GM19463 (cell line): ENCODE measurements around the gene MUC4.
"Not testable (repeated sequence)": the region's sequence is repeated elsewhere in the genome, so short reads cannot be mapped to it uniquely, and the experiment has no call there.

ENCODE experiments used
- ATAC-seq: cut with Tn5 transposase; IDR thresholded peaks from one replicate; pipeline ENCODE4 v1.9.1; 2021; ENCODE audit warnings: mild to moderate bottlenecking, moderate library complexity; ENCODE audit not compliant: unreplicated experiment

The MUC4 gene

DNA sequence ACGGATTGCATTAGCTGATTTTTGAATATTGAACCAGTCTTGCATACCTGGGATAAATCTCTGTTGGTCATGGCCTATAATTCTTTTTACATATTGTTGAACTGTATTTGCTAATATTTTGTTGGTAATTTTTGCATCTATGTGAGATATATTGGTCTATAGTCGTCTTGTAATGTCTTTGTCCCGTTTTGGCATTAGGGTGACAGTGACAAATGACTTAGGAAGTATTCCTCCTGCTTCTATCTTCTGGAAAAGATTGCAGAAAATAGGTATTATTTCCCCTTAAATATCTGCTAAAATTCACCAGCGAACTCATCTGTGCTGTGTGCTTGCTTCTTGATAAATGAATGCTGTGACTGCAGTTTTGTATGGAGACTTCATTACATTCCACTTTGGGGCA is 67.3 kb downstream of the MUC4 start:
- ATAC-seq = no peak

DNA sequence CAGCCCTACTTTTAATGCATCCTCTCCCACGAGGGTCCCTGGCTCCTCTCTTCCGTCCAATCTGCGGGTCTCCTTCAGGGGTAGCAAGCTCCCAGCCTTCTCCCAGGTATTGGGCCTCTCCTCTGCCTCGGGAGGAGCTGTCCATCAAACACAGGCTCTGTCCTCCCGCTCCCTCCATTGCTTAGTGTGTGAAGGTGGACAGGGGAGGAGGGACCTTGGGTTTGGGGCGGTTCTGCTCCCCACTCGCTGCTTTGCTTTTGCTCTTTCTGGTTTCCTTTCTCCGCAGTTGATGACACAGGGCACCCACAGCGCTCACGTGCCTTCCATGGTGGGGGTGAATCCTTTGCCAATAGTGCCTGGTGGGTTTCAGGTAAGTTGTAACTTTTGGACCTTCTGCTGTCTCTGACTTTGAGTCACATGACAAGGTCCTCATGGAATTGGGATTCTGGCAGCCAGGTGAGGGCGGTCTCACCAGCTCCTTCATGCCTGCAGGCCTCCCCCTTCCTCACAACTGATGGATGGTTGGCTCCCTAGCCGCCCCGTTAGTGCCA is 72.1 kb downstream of the MUC4 start:
- no peak for ATAC-seq

DNA sequence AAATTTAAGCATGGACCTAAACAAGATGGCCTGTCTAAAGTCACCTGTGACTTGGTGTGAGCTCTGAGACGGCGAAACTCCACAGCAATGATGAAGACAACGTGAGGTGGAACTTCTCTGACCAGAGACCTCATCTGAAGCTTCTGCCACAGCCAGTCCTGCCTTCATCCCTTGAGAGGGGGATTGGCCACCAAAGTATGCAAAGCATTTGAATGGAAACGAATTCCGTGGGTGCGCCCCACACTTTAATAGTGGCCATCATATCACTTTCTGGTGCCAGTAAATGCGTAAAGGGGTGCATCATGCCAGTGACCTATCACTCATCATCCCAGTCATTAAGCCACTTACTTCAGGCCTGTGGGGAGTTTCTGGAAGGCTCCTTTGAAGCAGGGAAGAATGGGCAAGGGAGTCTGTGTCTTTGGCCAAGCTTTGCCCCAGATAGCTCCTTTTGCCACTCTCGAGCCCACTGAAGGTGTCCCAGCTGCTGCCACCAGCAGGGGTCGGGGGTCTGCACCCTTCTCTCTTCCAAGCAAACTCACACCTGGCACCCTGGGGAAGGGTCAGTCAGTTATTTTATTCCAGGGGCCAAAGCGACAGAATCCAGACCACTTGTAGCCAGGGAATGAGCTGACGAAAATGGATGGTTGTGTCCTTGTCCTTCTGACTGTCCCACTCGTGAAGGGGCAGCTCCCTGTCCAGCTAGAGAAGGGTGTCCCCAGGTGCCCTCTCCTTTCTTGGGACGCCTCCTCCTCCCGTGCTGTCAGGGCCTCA is 73.3 kb downstream of the MUC4 start:
- ATAC-seq = no peak

DNA sequence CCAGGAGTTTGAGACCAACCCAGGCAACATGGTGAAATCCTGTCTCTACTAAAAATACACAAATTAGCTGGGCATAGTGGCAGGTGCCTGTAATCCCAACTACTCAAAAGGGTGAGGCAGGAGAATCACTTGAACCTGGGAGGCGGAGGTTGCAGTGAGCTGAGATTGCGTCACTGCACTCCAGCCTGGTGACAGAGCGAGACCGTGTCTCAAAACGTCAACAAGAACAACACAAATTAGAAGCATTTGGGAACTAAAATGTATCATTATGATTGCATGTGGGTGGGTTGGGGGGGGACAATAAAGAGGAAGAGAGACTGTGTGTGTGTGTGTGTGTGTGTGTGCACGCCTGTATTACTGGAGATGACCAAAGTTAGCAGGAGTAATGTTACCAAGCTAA is 73.9 kb downstream of the MUC4 start:
- ATAC-seq = not testable (repeated sequence)

DNA sequence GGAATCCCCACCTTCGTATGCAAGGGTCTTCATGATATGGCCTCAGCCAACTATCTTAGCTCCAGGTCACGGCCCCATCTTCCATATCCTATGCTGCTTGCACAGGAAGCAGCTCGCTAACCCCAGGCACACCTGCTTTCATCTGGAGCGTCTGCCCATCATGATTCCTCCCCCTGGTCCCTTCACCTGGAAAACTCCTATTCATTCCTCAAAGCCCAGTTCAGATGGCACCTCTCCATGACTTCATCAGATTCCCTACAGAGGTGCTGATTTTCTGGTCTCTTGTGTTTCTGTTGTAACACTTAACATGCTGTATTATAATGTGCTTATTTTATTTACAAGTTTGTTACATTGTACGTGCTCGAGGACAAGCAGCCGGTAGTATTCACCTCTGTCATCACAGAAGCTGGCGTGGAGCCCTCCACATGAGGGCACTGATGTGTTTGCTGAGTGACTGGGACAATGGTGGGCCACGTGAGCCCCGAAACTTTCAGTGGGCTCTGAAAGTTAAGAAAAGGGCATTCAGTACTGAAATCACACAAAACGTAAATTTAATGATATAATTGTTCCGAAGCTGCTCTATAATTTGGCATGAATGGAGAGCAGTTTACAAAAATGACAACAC is 74.8 kb downstream of the MUC4 start:
- no peak for ATAC-seq

DNA sequence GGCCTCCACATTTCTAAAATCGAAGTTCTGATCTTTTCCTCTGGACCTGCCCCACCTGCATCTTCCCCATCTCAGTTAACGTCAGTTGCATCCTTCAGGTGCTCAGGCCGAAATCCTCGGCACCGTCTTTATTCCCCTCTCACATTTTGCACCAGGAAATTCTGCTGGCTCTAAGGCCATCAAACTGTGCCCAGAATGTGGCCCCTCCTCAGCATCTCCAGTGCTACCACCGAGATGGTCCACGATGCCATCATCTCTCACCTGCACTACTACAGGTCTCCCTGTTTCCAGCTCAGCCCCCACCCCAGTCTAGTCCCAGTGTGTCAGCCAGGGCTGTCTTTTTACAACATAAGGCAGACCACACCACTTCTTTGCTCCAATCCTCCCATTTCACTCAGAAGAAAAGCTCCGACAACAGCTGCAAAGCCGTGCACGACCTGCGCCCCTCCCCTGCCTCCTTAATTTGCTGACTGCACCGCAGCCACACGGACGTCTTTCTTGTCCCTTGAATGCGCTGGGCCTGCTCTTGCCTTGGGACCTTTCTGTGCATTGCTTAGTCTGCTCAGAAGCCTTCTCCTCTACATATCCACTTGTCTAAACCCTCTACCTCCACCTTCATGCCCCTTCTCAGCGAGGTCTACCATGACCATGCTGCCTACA is 76.6 kb downstream of the MUC4 start:
- ATAC-seq = no peak

DNA sequence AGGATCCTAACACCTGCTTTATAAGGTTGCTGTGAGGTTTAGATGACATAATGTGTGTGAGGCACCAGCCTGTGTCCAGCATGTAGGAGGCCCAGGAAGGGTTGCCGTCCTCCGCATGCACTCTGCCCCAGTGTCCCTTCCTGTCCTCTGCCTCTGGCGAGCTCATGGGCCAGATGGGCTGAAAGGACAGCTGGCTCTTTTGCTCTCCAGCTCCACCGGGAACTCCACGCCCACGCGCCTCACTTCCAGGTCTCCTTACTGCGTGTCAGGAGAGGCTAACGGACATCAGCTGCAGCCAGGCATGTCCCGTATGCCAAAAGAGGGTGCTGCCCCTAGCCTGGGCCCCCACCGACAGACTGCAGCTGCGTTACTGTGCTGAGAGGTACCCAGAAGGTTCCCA is 78.8 kb downstream of the MUC4 start:
- no peak for ATAC-seq

DNA sequence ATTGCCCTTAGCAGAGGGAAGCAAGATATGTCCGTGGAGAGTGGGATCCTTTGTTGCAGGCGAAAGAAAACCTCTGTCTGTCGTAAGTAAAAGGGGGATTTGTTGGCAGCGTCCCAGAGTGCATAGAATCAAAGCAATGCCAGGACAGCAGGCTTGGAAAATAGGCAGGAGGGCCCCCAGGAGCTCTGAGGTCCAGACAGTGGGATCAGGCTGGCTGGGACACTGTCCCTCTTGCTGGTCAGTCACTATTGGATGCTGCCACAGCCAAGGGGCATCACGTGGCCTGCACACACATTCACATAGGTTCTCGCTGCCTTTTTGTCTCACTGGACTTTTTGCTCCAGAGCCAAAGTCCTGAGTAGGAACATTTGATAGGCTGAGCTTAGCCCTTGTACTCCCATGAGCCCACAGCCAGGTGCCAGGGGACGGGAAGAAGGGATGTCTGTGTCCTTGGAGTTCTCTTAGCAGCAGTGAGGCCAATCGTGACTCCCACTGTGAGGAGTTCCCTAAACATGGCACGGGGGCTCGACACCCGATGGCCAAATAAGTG is 80.3 kb downstream of the MUC4 start:
- ATAC-seq = no peak

DNA sequence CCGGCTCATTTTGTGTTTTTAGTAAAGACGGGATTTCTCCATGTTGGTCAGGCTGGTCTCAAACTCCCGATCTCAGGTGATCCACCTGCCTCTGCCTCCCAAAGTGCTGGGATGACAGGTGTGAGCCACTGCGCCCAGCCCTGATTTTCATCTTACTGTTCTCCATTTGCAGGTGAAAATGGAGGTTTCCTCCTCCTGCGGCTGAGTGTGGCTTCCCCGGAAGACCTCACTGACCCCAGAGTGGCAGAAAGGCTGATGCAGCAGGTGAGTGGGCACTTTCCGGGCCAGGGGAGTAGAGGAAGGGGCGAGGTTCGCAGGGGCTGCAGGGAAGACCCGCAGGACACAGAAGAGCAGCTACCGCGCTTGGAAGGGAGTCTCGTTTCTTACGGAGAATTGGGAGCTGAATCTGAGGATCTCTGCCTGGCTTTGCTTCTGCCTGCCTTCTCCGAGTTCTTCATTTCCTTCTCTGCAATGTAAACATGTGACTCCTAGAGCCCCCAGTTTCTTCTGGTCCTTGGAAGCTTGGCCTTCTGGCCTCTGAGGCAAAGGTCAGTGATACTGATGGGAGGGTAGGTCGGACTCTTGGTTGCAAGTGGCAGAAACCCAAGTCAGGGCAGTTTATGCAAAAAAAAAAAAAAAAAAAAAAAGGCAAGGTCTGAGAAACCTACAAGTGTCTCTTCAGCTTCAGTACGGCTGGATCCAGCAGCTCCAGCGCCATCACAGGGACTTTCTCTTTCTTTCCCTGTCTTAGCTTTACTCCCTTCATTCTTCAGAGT is 82.1 kb downstream of the MUC4 start:
- ATAC-seq = no peak

DNA sequence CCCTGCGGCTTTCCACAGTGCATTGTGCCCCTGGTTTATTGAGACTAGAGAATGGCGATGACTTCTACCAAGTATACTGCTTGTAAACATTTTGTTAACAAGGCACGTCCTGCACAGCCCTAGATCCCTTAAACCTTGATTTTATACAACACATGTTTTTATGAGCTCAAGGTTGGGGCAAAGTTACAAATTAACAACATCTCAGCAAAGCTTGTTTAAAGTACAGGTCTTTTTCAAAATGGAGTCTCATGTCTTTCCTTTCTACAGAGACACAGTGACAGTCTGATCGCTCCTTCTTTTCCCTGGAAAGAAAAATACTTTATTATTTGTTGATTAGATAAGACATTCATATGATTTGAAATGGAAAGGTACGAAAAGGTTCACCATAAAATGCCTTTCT is 82.9 kb downstream of the MUC4 start:
- ATAC-seq = not testable (repeated sequence)

DNA sequence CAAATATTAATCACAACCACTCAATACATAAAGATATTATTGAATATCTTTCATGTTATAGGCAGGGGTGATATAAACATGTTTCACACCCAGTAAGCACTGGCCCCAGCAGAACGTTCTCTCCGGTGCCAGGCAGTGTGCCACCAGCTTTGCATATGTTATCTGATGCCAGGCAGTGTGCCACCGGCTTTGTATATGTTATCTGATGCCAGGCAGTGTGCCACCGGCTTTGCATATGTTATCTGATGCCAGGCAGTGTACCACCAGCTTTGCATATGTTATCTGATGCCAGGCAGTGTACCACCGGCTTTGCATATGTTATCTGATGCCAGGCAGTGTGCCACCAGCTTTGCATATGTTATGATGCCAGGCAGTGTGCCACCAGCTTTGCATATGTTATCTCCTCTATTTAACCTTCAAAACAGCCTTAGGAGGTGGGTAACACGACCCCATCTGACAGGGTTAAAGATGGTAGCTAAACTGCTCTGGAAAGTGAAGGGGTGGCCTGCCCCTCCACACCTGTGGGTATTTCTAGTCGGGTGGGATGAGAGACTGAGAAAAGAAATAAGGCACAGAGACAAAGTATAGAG is 84.0 kb downstream of the MUC4 start:
- no peak for ATAC-seq

DNA sequence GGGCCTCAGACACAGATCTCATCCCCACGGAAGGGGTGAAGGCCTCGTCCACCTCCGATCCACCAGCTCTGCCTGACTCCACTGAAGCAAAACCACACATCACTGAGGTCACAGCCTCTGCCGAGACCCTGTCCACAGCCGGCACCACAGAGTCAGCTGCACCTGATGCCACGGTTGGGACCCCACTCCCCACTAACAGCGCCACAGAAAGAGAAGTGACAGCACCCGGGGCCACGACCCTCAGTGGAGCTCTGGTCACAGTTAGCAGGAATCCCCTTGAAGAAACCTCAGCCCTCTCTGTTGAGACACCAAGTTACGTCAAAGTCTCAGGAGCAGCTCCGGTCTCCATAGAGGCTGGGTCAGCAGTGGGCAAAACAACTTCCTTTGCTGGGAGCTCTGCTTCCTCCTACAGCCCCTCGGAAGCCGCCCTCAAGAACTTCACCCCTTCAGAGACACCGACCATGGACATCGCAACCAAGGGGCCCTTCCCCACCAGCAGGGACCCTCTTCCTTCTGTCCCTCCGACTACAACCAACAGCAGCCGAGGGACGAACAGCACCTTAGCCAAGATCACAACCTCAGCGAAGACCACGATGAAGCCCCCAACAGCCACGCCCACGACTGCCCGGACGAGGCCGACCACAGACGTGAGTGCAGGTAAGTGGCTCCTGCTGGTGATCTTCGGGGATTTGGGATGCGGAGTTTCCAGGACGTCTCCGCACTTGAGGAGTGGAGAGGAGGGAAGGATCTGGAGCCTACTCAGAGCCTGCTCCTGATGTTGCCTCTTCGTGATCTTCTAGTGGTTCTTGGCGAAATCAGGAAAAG is 85.6 kb downstream of the MUC4 start:
- ATAC-seq = not testable (repeated sequence)

DNA sequence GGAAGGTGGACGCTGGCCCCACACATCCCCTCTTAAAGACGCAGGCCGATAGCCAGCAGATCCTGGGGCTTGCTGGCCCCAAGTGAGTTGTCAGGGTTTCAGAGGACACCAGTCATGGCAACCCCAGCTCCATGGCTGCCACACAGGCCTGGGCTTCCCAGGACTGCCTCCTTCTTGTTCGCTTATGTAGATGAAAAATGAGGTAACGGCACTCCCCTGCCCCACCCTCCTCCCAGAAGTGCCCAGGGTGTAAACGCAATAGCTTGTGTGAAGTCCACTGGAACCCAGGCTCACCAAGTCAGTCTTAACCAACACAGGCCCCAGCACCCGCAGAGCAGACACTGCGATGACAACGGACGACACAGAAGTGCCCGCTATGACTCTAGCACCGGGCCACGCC is 87.4 kb downstream of the MUC4 start:
- not testable (repeated sequence) for ATAC-seq

DNA sequence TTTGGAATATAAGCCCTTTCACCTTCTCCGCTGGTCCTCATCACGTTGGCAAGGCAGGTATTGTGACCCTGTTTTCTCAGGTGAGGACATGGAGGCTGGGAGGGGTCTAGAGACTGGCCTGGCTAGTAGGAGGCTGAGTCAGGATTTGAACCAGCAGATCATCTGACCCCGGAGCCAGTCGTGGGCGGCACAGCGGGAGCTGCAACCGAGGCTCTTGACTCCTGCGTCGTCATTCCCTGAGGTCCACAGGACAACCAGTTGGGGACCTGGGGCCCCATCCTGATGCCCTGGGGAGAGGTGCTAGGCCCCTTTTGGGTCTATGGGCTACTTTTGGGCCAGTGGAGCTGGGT is 88.8 kb downstream of the MUC4 start:
- not testable (repeated sequence) for ATAC-seq

DNA sequence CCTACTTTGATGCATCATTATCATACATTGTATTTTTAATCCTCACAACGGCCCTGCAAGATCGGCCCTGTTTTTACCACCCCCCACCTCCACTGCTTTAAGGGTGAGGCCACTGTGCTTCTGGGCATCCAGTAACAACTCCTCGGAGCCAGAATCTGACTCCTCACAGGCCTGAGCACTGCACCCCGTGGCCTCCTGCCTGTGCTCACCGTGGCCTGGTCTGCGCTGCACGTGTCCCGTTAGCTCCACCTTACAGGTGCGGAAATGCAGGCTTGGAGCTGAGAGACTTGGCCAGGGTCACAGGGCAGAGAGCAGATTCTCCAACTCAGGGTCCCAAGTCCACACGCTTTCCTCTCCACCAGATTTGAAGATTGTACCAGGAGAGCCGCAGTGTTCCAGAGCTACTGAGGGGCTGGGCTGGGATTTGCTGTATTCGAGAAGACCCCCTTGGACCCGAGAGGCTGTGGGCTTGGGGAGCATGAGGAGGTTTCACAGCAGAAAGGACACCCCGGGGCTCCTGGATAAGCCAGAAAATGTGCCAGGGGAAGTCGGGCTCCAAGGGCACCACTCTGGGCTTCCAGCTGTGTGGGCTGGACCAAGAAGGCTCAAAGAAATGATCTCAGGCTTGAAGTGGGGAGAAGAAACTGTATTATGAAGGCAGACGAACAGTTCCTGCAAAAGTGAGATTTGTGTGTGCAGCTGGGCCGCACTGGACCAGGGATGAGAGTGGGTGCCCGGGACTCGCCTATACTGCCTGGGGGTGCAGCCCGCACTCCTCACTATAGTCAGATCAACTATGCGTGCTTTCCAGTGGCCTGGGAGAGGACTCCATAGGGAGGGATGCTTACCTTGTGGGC is 89.4 kb downstream of the MUC4 start:
- not testable (repeated sequence) for ATAC-seq

DNA sequence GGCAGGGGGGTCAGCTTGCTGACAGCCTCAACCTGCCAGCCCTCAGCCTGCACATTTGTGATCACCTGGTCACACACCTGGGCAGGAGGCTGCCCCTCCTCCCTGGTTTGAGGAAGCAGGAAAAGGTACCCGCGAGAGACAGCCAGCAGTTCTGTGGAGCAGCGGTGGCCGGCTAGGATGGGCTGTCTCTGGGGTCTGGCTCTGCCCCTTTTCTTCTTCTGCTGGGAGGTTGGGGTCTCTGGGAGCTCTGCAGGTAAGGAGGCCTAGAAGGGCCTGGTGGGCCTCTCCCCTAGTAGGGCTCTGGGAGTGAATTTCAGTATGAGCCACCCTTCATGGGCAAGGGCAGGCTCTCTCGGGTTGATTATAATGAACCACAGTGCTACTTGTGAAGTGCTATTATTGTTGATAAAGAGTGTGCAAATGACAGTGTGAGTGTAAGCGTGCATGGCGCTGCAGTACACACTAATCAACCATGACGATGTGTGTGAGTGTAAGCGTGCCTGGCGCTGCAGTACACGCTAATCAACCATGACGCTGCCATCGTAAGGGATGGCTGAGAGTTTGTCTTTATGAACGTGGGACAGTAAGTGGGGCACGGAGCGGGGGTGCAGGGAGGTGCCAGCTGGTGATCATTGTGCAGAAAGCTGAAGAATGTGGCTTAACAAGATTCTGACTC is 90.8 kb downstream of the MUC4 start, which contains the start of gene MUC20:
Gene MUC20, plus strand, starts transcription at position 148 of the 676 bp plus-strand sequence. Its CDS starts 30 bp downstream, at position 178.
- not testable (repeated sequence) for ATAC-seq

DNA sequence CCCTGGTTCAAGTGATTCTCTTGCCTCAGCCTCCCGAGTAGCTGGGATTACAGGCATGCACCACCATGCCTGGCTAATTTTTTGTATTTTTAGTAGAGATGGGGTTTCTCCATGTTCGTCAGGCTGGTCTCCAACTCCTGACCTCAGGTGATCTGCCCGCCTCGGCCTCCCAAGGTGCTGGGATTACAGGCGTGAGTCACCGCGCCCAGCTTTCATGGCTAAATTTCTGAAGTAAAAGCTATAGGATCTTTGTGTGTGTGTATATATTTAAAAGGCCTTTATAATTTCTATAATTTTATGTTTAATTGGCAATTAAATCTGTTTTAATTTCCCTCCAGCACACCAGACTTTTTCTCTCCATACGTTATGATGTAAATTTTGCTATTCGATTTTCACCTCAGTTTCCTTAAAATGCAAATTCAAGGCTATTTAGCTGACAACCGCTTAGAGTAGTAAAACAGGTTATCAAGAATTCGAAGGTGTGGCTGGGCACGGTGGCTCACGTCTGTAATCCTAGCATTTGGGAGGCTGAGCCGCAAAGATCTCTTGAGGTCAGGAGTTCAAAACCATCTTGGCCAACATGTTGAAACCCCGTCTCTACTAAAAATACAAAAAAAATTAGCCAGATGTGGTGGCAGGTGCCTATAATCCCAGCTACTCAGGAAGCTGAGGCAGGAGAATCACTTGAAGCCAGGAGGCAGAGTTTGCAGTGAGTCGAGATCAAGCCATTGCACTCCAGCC is 92.0 kb downstream of the MUC4 start:
- not testable (repeated sequence) for ATAC-seq
